ENCODE measurements around the gene IFITM5.

DNA sequence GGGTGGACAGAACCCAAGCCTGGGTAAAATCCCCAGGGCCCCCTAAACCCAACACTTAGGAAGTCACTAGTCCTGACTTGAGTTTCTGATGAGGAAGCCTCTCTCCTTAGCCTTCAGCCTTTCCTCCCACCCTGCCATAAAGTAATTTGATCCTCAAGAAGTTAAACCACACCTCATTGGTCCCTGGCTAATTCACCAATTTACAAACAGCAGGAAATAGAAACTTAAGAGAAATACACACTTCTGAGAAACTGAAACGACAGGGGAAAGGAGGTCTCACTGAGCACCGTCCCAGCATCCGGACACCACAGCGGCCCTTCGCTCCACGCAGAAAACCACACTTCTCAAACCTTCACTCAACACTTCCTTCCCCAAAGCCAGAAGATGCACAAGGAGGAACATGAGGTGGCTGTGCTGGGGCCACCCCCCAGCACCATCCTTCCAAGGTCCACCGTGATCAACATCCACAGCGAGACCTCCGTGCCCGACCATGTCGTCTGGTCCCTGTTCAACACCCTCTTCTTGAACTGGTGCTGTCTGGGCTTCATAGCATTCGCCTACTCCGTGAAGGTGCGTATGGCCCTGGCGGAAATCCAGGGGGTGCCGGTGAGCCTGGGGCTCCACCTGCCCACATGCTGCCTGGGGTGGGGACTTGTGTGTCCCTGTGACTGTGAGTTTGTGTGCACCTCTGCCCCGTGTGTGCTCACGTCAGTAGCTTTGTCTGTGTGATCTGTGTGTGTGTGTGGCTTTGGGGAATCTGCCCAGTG is 14.6 kb upstream of the IFITM5 start, which contains the start of gene IFITM1:
- TF ChIP-seq POLR2A (IDR thresholded peaks at IDR 0.05): peak; percentile 46 to 56
- TF ChIP-seq, protein P1, sequence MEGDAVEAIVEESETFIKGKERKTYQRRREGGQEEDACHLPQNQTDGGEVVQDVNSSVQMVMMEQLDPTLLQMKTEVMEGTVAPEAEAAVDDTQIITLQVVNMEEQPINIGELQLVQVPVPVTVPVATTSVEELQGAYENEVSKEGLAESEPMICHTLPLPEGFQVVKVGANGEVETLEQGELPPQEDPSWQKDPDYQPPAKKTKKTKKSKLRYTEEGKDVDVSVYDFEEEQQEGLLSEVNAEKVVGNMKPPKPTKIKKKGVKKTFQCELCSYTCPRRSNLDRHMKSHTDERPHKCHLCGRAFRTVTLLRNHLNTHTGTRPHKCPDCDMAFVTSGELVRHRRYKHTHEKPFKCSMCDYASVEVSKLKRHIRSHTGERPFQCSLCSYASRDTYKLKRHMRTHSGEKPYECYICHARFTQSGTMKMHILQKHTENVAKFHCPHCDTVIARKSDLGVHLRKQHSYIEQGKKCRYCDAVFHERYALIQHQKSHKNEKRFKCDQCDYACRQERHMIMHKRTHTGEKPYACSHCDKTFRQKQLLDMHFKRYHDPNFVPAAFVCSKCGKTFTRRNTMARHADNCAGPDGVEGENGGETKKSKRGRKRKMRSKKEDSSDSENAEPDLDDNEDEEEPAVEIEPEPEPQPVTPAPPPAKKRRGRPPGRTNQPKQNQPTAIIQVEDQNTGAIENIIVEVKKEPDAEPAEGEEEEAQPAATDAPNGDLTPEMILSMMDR (IDR thresholded peaks at IDR 0.05): no peak
- TF ChIP-seq EP300 (IDR thresholded peaks at IDR 0.05): no peak
- peak; percentile 64 to 90 (median 76) for TF ChIP-seq POLR2AphosphoS5 (IDR thresholded peaks at IDR 0.05)

All from sigmoid colon (tissue), 4 donors.